ENCODE measurements around the gene SPOCK1. TPM values are rescaled to one million over a fixed set of nuclear protein-coding genes. Genes with fewer than 3 reads are reported as not detected.

Gene SPOCK1
- total and polyA plus RNA-seq, 2 of the 4 experiments (the other 2 are of a cell fraction) = 5.0 to 20.3 TPM

DNA sequence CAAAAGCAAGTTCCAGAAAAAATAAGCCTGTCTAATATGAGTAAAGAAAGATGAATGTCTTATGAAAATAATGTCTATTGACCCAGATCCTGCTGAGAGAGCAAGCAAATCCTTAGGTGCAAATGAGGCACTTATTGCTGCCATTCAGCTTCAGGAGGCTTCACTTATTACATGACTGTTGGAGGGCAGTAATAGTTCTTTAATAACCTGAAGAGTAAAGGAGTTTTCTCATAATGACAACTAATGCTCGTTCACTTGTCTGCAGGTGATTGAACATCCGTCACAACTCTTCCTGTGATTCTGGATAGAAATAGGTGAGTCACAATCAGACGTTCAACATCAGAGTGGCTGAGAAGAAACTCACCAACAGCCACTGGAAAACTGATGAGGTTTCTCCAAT, 58.3 kb downstream of the SPOCK1 start:
- no peaks in the 10 kb centered on the region for H4K20me1 ChIP-seq (ENCODE audit: insufficient read depth, low read length)

More for the DNA sequence above, 58.3 kb downstream of the SPOCK1 start:
- H2BK15ac ChIP-seq (ENCODE audit: low read depth, low read length) = no peak overlapping the region
- ChIA-PET POLR2A (ENCODE audit: unreplicated experiment) (no interaction called here), CTCF (no interaction called here)
- no peak overlapping the region for H2BK5ac ChIP-seq (ENCODE audit: low read depth, low read length, poor library complexity, severe bottlenecking)
- in situ Hi-C loops (cut with MboI; ENCODE audit: low sequenced_read_pairs) = no loop called here
- H2AFZ ChIP-seq (replicated peaks; ENCODE audit: low read length, poor library complexity) = no peak overlapping the region
- no peak overlapping the region for H2BK120ac ChIP-seq (ENCODE audit: low read depth, low read length)
- intact Hi-C loops (cut with micrococcal nuclease) = no loop called here
- no peak overlapping the region for H3K27ac ChIP-seq (ENCODE audit: insufficient read depth, low read length)
- H3K56ac ChIP-seq (ENCODE audit: extremely low read depth, insufficient read depth, low read length) = no peak overlapping the region
- no peaks in the 10 kb centered on the region for H3K79me1 ChIP-seq (ENCODE audit: low read depth in 1 of 2, low read length in 2 of 2)
- TF ChIP-seq SMC3 (IDR thresholded peaks at IDR 0.05; ENCODE audit: low read depth, low read length) (no peak), CEBPB (IDR thresholded peaks at IDR 0.05; ENCODE audit: low read depth, low read length) (no peak), USF2 (IDR thresholded peaks at IDR 0.05; ENCODE audit: low read depth, low read length) (no peak), MAFK (IDR thresholded peaks at IDR 0.05; ENCODE audit: low read depth, low read length) (no peak), RAD21 (IDR thresholded peaks at IDR 0.05; ENCODE audit: low read length) (no peak), MAZ (IDR thresholded peaks at IDR 0.05; ENCODE audit: borderline replicate concordance, low read depth, low read length) (no peak), CHD1 (IDR thresholded peaks at IDR 0.05; ENCODE audit: low read depth, low read length) (no peak), CTCF (conservative IDR thresholded peaks at IDR 0.05; ENCODE audit: low read depth, low read length) (no peak), FOS (IDR thresholded peaks at IDR 0.05; ENCODE audit: low read depth, low read length) (no peak), NFE2L2 (IDR thresholded peaks at IDR 0.05; ENCODE audit: low read depth, low read length) (no peak), RCOR1 (IDR thresholded peaks at IDR 0.05; ENCODE audit: insufficient replicate concordance, low read length) (no peak), MXI1 (IDR thresholded peaks at IDR 0.05; ENCODE audit: borderline replicate concordance, low read depth, low read length) (no peak), POLR2A (IDR thresholded peaks at IDR 0.05; ENCODE audit: low read depth, low read length) (no peak), RFX5 (IDR thresholded peaks at IDR 0.05; ENCODE audit: low read depth, low read length) (no peak), BHLHE40 (IDR thresholded peaks at IDR 0.05; ENCODE audit: low read depth, low read length) (no peak), ELK1 (IDR thresholded peaks at IDR 0.05; ENCODE audit: borderline replicate concordance, low read depth, low read length) (no peak)
- H2BK20ac ChIP-seq (ENCODE audit: low read depth, low read length) = no peak overlapping the region
- H3K14ac ChIP-seq (replicated peaks; ENCODE audit: low read depth, low read length) = no peak overlapping the region
- H4K91ac ChIP-seq (ENCODE audit: insufficient read depth, low read depth, low read length) = no peak overlapping the region
- DNase-seq = no peak
- no peaks in the 10 kb centered on the region for H3K36me3 ChIP-seq (ENCODE audit: control insufficient read depth, insufficient read depth, low read length)
- BruUV-seq (replicated peaks) = no TSS peak
- H4K5ac ChIP-seq (ENCODE audit: low read depth, low read length) = no peak overlapping the region
- no peak overlapping the region for H3K4ac ChIP-seq (ENCODE audit: low read depth, low read length)
- no peak overlapping the region for H3K23ac ChIP-seq (ENCODE audit: low read depth, low read length)
- no peak overlapping the region for H2AK9ac ChIP-seq (replicated peaks; ENCODE audit: low read depth, low read length, poor library complexity)
- no peak overlapping the region for H3K4me3 ChIP-seq (ENCODE audit: insufficient read depth, low read depth, low read length)
- H3K4me2 ChIP-seq (ENCODE audit: low read depth, low read length) = no peak overlapping the region
- no peak overlapping the region for H2AK5ac ChIP-seq (ENCODE audit: low read depth, low read length)
- no peak overlapping the region for H3K18ac ChIP-seq (ENCODE audit: low read depth, low read length)
- dilution Hi-C loops (cut with HindIII; ENCODE audit: low sequenced_read_pairs, unreplicated experiment) = no loop called here
- H3K9ac ChIP-seq (ENCODE audit: low read depth, low read length) = no peak overlapping the region
- H3K9me3 ChIP-seq (ENCODE audit: control insufficient read depth, insufficient read depth, low read length) = peaks cover 4% of the 10 kb centered on the region; the same call in 1 of the 2 replicates
- no peak overlapping the region for H4K8ac ChIP-seq (ENCODE audit: low read depth in 2 of 2, low read length in 2 of 2)
- H3K4me1 ChIP-seq (ENCODE audit: control insufficient read depth, insufficient read depth, low read length) = no peaks in the 10 kb centered on the region
- ATAC-seq (ENCODE audit: low read depth) = no peak
- no peaks in the 10 kb centered on the region for H3K27me3 ChIP-seq (ENCODE audit: control insufficient read depth, insufficient read depth, low read length)
- no CpG with 5 or more reads among the region's 3 CpGs for WGBS, 2 experiments (ENCODE audit: extremely low coverage in 2 of 2, insufficient read length in 1 of 2)
- H3K9me1 ChIP-seq (ENCODE audit: insufficient read depth, low read length) = no peaks in the 10 kb centered on the region

All from IMR-90 (cell line).